HepG2 (cell line): ENCODE results near the gene LAMB3. TPM values are rescaled to one million over a fixed set of nuclear protein-coding genes. Genes with fewer than 3 reads are reported as not detected.

Experiments
- BCL6 ChIP-seq: IDR thresholded peaks from 2 replicates; pipeline ENCODE4 v1.6.1; 2016; ENCODE audit warnings: missing genetic modification reagents, missing compliant biosample characterization
- FOSL2 ChIP-seq: sonication (generic); formaldehyde crosslinking; IDR thresholded peaks from 2 replicates; pipeline ENCODE4 v1.4.0; 2020; ENCODE audit warnings: missing genetic modification reagents
- GATAD2A ChIP-seq: IDR thresholded peaks from 2 replicates; pipeline ENCODE4 v1.6.1; 2016
- GZF1 ChIP-seq: sonication (generic); formaldehyde crosslinking; IDR thresholded peaks from 2 replicates; pipeline ENCODE4 v1.5.1; 2020; ENCODE audit warnings: mild to moderate bottlenecking, missing genetic modification reagents
- MTA1 ChIP-seq: sonication (generic); formaldehyde crosslinking; IDR thresholded peaks from 2 replicates; pipeline ENCODE4 v1.4.0; 2020; ENCODE audit warnings: missing genetic modification reagents, mild to moderate bottlenecking, borderline replicate concordance
- PHF20 ChIP-seq: sonication (generic); formaldehyde crosslinking; IDR thresholded peaks from 2 replicates; pipeline ENCODE4 v1.5.0; 2020; ENCODE audit warnings: mild to moderate bottlenecking, missing genetic modification reagents
- RFX5 ChIP-seq: IDR thresholded peaks from 2 replicates; pipeline ENCODE4 v1.6.1; 2011; ENCODE audit warnings: low read depth, low read length, improper control_type of control experiment
- YEATS2 ChIP-seq: sonication (generic); formaldehyde crosslinking; IDR thresholded peaks from 2 replicates; pipeline ENCODE4 v1.4.0; 2020; ENCODE audit warnings: missing genetic modification reagents, borderline replicate concordance
- ZBTB7B ChIP-seq: sonication (generic); formaldehyde crosslinking; IDR thresholded peaks from 2 replicates; pipeline ENCODE4 v1.4.0; 2020; ENCODE audit warnings: missing genetic modification reagents
- ZBTB8A ChIP-seq: sonication (generic); formaldehyde crosslinking; IDR thresholded peaks from 2 replicates; pipeline ENCODE4 v1.4.0; 2020; ENCODE audit warnings: mild to moderate bottlenecking, low read depth, missing genetic modification reagents, borderline replicate concordance
- ZFP36 ChIP-seq: fragments of 150-350 bp; IDR thresholded peaks from 2 replicates; pipeline ENCODE4 v1.6.1; 2018; ENCODE audit warnings: borderline replicate concordance, low read length, low read depth; ENCODE audit not compliant: partially characterized antibody
- ZFP37 ChIP-seq: sonication (generic); formaldehyde crosslinking; IDR thresholded peaks from 2 replicates; pipeline ENCODE4 v1.4.0; 2020; ENCODE audit warnings: missing genetic modification reagents, borderline replicate concordance
- ZFP82 ChIP-seq: sonication (generic); formaldehyde crosslinking; IDR thresholded peaks from 2 replicates; pipeline ENCODE4 v1.5.1; 2020; ENCODE audit warnings: mild to moderate bottlenecking, missing genetic modification reagents, borderline replicate concordance
- ZNF205 ChIP-seq: IDR thresholded peaks from 2 replicates; pipeline ENCODE4 v1.6.1; 2018; ENCODE audit warnings: missing biosample characterization, missing genetic modification reagents
- ZNF207 ChIP-seq: fragments of 450-650 bp; IDR thresholded peaks from 2 replicates; pipeline ENCODE4 v1.6.1; 2016; ENCODE audit warnings: antibody characterized with exemption, borderline replicate concordance
- ZNF883 ChIP-seq: sonication (generic); formaldehyde crosslinking; IDR thresholded peaks from 2 replicates; pipeline ENCODE4 v1.5.1; 2020; ENCODE audit warnings: mild to moderate bottlenecking, missing genetic modification reagents; ENCODE audit errors: not compliant biosample characterization
- ZSCAN21 ChIP-seq: sonication (generic); formaldehyde crosslinking; IDR thresholded peaks from 2 replicates; pipeline ENCODE4 v1.8.0; 2022; ENCODE audit warnings: mild to moderate bottlenecking, missing genetic modification reagents, moderate library complexity, borderline replicate concordance
- ZZZ3 ChIP-seq: sonication (generic); formaldehyde crosslinking; IDR thresholded peaks from 2 replicates; pipeline ENCODE4 v1.4.0; 2020; ENCODE audit warnings: missing genetic modification reagents, mild to moderate bottlenecking, borderline replicate concordance
- polyA plus RNA-seq, 8 experiments: library from polyadenylated mRNA; depleted of rRNA in 3 of 8; stranded (reverse) in 7 of 8; unstranded in 1 of 8; fragments of >200 nt; fragmentation: Illumina TruSeq in 4 of 8; extraction: Trizol in 4 of 8; gene quantifications; 2 replicates each; pipeline versions ENCODE4 v1.2.1 to v1.2.3, GENCODE V29; 2011 to 2016; ENCODE audit warnings: low read depth in 4 of 8, missing spikeins in 1 of 8, mixed read lengths in 1 of 8; ENCODE audit not compliant: insufficient read depth in 1 of 8
- total RNA-seq, 5 experiments: library from RNA; depleted of rRNA; stranded (reverse); fragments of >200 nt; fragmentation: Illumina TruSeq; extraction: Trizol; gene quantifications; 2 replicates each; pipeline ENCODE4 v1.2.3, GENCODE V29; 2016; ENCODE audit warnings: low read depth in 1 of 5
- TF ChIP-seq, protein P1 (sequence below): sonication (generic); formaldehyde crosslinking; IDR thresholded peaks from 2 replicates; pipeline ENCODE4 v1.4.0; 2020; ENCODE audit warnings: missing genetic modification reagents
- TF ChIP-seq, protein P2 (sequence below): sonication (generic); formaldehyde crosslinking; IDR thresholded peaks from 2 replicates; pipeline ENCODE4 v1.8.1; 2023; ENCODE audit warnings: mild to moderate bottlenecking, missing genetic modification reagents, borderline replicate concordance
- TF ChIP-seq, protein P3 (sequence below): sonication (generic); formaldehyde crosslinking; conservative IDR thresholded peaks from 2 replicates; pipeline ENCODE4 v1.4.0; 2020; ENCODE audit warnings: missing genetic modification reagents
- TF ChIP-seq, protein P4 (sequence below): sonication (generic); formaldehyde crosslinking; IDR thresholded peaks from 2 replicates; pipeline ENCODE4 v1.8.0; 2022; ENCODE audit warnings: missing genetic modification reagents, low read depth, mild to moderate bottlenecking, borderline replicate concordance
- TF ChIP-seq, protein P5 (sequence below): sonication (generic); formaldehyde crosslinking; IDR thresholded peaks from 2 replicates; pipeline ENCODE4 v1.8.0; 2022; ENCODE audit warnings: mild to moderate bottlenecking, missing genetic modification reagents, moderate library complexity
- TF ChIP-seq, protein P6 (sequence below): sonication (generic); formaldehyde crosslinking; IDR thresholded peaks from 2 replicates; pipeline ENCODE4 v1.4.0; 2020; ENCODE audit warnings: mild to moderate bottlenecking, missing genetic modification reagents
- TF ChIP-seq, protein P7 (sequence below): sonication (generic); formaldehyde crosslinking; IDR thresholded peaks from 2 replicates; pipeline ENCODE4 v1.4.0; 2020; ENCODE audit warnings: missing genetic modification reagents

LAMB3 gene
- total and polyA plus RNA-seq, 2 of the 13 experiments (the other 11 are each of a cell fraction or from before 2014, with no cell fraction given), result 0.18 to 0.24 TPM

DNA sequence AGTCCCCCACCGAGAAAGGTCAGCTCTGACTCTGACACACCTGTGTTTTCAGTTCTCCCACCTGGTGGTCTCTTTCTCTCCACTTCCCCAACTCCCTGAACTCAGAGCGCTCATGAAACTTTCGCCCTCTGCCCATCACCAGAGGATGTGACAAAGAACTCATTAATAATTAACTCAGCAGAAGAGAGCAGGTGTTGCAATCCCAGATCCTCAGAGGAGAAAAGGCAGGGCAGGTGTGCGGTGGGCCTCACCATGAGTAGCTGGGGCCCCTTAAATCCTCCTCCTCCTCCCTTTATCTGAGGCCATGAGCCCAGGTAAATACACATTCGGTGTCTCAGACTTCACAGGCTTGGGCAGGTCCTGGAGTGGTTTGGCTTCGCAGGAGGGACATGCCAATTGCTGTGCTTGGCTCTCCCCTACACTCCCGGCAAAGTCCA is 1.7 kb upstream of the LAMB3 start (continued):
- TF ChIP-seq, protein P1, sequence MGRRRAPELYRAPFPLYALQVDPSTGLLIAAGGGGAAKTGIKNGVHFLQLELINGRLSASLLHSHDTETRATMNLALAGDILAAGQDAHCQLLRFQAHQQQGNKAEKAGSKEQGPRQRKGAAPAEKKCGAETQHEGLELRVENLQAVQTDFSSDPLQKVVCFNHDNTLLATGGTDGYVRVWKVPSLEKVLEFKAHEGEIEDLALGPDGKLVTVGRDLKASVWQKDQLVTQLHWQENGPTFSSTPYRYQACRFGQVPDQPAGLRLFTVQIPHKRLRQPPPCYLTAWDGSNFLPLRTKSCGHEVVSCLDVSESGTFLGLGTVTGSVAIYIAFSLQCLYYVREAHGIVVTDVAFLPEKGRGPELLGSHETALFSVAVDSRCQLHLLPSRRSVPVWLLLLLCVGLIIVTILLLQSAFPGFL (CRISPR knock-in tag), result no peak
- TF ChIP-seq, protein P2, sequence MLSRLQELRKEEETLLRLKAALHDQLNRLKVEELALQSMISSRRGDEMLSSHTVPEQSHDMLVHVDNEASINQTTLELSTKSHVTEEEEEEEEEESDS (CRISPR knock-in tag), result no peak
- TF ChIP-seq ZFP37 (CRISPR knock-in tag), result no peak
- peak; percentile 26; the same call in 1 of the 2 replicates for TF ChIP-seq FOSL2
- TF ChIP-seq, protein P3, sequence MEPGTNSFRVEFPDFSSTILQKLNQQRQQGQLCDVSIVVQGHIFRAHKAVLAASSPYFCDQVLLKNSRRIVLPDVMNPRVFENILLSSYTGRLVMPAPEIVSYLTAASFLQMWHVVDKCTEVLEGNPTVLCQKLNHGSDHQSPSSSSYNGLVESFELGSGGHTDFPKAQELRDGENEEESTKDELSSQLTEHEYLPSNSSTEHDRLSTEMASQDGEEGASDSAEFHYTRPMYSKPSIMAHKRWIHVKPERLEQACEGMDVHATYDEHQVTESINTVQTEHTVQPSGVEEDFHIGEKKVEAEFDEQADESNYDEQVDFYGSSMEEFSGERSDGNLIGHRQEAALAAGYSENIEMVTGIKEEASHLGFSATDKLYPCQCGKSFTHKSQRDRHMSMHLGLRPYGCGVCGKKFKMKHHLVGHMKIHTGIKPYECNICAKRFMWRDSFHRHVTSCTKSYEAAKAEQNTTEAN (CRISPR knock-in tag), result no peak
- TF ChIP-seq YEATS2, result no peak
- no peak for TF ChIP-seq ZFP82 (CRISPR knock-in tag)
- no peak for TF ChIP-seq ZZZ3 (CRISPR knock-in tag)
- no peak for TF ChIP-seq ZFP36
- no peak for TF ChIP-seq ZNF207
- TF ChIP-seq, protein P4, sequence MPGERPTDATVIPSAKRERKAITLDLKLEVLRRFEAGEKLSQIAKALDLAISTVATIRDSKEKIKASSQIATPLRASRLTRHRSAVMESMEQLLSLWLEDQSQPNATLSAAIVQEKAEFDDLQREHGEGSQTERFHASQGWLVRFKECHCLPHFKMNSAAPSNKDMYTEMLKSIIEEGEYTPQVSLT (CRISPR knock-in tag), result no peak
- TF ChIP-seq ZNF205 (CRISPR knock-in tag), result no peak
- TF ChIP-seq PHF20 (CRISPR knock-in tag), result no peak
- TF ChIP-seq, protein P5, sequence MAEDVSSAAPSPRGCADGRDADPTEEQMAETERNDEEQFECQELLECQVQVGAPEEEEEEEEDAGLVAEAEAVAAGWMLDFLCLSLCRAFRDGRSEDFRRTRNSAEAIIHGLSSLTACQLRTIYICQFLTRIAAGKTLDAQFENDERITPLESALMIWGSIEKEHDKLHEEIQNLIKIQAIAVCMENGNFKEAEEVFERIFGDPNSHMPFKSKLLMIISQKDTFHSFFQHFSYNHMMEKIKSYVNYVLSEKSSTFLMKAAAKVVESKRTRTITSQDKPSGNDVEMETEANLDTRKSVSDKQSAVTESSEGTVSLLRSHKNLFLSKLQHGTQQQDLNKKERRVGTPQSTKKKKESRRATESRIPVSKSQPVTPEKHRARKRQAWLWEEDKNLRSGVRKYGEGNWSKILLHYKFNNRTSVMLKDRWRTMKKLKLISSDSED (CRISPR knock-in tag), result no peak
- TF ChIP-seq ZNF883 (CRISPR knock-in tag), result no peak
- TF ChIP-seq, protein P6, sequence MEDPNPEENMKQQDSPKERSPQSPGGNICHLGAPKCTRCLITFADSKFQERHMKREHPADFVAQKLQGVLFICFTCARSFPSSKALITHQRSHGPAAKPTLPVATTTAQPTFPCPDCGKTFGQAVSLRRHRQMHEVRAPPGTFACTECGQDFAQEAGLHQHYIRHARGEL, result no peak
- TF ChIP-seq BCL6 (CRISPR knock-in tag), result peak; percentile 49; the same call in 1 of the 2 replicates
- TF ChIP-seq MTA1, result peak; percentile 42; the same call in 1 of the 2 replicates
- TF ChIP-seq, protein P7, sequence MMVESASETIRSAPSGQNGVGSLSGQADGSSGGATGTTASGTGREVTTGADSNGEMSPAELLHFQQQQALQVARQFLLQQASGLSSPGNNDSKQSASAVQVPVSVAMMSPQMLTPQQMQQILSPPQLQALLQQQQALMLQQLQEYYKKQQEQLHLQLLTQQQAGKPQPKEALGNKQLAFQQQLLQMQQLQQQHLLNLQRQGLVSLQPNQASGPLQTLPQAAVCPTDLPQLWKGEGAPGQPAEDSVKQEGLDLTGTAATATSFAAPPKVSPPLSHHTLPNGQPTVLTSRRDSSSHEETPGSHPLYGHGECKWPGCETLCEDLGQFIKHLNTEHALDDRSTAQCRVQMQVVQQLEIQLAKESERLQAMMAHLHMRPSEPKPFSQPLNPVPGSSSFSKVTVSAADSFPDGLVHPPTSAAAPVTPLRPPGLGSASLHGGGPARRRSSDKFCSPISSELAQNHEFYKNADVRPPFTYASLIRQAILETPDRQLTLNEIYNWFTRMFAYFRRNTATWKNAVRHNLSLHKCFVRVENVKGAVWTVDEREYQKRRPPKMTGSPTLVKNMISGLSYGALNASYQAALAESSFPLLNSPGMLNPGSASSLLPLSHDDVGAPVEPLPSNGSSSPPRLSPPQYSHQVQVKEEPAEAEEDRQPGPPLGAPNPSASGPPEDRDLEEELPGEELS (CRISPR knock-in tag), result peak; percentile 66
- no peak for TF ChIP-seq RFX5
- TF ChIP-seq ZSCAN21, result no peak
- TF ChIP-seq GATAD2A, result peak; percentile 56
- no peak for TF ChIP-seq GZF1 (CRISPR knock-in tag)
- no peak for TF ChIP-seq ZBTB8A (CRISPR knock-in tag)
- peak; percentile 51; the same call in 1 of the 2 replicates for TF ChIP-seq ZBTB7B (CRISPR knock-in tag)
